GM18951 (cell line): ENCODE results near the gene FLII.

Experiments used
- POLR2A ChIP-seq: IDR thresholded peaks from 4 replicates; pipeline ENCODE4 v1.6.1; 2011; ENCODE audit warnings: mild to moderate bottlenecking; ENCODE audit not compliant: insufficient read length, insufficient read depth; ENCODE audit errors: extremely low read depth
- in situ Hi-C: fragments of 300-500 bp; cut with MboI; formaldehyde crosslinking; loops from one replicate; pipeline ENCODE4 v1.12.0; 2022; ENCODE audit warnings: low sequenced_read_pairs, mixed read lengths, inconsistent platforms; ENCODE audit not compliant: unreplicated experiment

The FLII gene

GRCh38 chr17:18245038-18245776 is 13.3 kb downstream of the FLII start:
- in situ Hi-C loops, result no loop called here
- no peak for TF ChIP-seq POLR2A

- in situ Hi-C loops, result no loop called here
- TF ChIP-seq POLR2A, result no peak
These were observed 17.2 kb downstream of the FLII start for GRCh38 chr17:18241229-18241871.

- no peak for TF ChIP-seq POLR2A
- in situ Hi-C loops, result no loop called here
These were observed 18.1 kb downstream of the FLII start for GRCh38 chr17:18240449-18240848.

GRCh38 chr17:18238299-18238698 is 20.2 kb downstream of the FLII start:
- in situ Hi-C loops, result no loop called here
- TF ChIP-seq POLR2A, result no peak

- no peak for TF ChIP-seq POLR2A
- in situ Hi-C loops, result no loop called here
These were observed 21.1 kb downstream of the FLII start for GRCh38 chr17:18237461-18237860.

- in situ Hi-C loops, result no loop called here
- TF ChIP-seq POLR2A, result no peak
These were observed 22.0 kb downstream of the FLII start for GRCh38 chr17:18236494-18236893.

- in situ Hi-C loops, result no loop called here
- no peak for TF ChIP-seq POLR2A
These were observed 22.7 kb downstream of the FLII start for GRCh38 chr17:18235743-18236256.

GRCh38 chr17:18234853-18235380 is 23.6 kb downstream of the FLII start:
- TF ChIP-seq POLR2A, result no peak
- in situ Hi-C loops, result no loop called here

- in situ Hi-C loops, result no loop called here
- TF ChIP-seq POLR2A, result no peak
These were observed 24.6 kb downstream of the FLII start for GRCh38 chr17:18233803-18234518.

GRCh38 chr17:18231164-18231563 is 27.4 kb downstream of the FLII start:
- in situ Hi-C loops, result no loop called here
- TF ChIP-seq POLR2A, result no peak

GRCh38 chr17:18230288-18231141 is 28.0 kb downstream of the FLII start:
- in situ Hi-C loops, result no loop called here
- no peak for TF ChIP-seq POLR2A

- no peak for TF ChIP-seq POLR2A
- in situ Hi-C loops, result no loop called here
These were observed 28.8 kb downstream of the FLII start for GRCh38 chr17:18229771-18230170.
